HG02884 (cell line): ENCODE data around the gene TTLL3.
"Not testable (repeated sequence)": the region's sequence is repeated elsewhere in the genome, so short reads cannot be mapped to it uniquely, and the experiment has no call there.

Experiments
- ATAC-seq: cut with Tn5 transposase; IDR thresholded peaks from one replicate; pipeline ENCODE4 v1.9.1; 2021; ENCODE audit warnings: mild to moderate bottlenecking, moderate library complexity; ENCODE audit not compliant: unreplicated experiment

Gene TTLL3, protein sequence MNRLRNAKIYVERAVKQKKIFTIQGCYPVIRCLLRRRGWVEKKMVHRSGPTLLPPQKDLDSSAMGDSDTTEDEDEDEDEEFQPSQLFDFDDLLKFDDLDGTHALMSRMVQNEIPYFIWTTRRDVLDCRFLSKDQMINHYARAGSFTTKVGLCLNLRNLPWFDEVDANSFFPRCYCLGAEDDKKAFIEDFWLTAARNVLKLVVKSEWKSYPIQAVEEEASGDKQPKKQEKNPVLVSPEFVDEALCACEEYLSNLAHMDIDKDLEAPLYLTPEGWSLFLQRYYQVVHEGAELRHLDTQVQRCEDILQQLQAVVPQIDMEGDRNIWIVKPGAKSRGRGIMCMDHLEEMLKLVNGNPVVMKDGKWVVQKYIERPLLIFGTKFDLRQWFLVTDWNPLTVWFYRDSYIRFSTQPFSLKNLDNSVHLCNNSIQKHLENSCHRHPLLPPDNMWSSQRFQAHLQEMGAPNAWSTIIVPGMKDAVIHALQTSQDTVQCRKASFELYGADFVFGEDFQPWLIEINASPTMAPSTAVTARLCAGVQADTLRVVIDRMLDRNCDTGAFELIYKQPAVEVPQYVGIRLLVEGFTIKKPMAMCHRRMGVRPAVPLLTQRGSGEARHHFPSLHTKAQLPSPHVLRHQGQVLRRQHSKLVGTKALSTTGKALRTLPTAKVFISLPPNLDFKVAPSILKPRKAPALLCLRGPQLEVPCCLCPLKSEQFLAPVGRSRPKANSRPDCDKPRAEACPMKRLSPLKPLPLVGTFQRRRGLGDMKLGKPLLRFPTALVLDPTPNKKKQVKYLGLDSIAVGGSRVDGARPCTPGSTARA

DNA sequence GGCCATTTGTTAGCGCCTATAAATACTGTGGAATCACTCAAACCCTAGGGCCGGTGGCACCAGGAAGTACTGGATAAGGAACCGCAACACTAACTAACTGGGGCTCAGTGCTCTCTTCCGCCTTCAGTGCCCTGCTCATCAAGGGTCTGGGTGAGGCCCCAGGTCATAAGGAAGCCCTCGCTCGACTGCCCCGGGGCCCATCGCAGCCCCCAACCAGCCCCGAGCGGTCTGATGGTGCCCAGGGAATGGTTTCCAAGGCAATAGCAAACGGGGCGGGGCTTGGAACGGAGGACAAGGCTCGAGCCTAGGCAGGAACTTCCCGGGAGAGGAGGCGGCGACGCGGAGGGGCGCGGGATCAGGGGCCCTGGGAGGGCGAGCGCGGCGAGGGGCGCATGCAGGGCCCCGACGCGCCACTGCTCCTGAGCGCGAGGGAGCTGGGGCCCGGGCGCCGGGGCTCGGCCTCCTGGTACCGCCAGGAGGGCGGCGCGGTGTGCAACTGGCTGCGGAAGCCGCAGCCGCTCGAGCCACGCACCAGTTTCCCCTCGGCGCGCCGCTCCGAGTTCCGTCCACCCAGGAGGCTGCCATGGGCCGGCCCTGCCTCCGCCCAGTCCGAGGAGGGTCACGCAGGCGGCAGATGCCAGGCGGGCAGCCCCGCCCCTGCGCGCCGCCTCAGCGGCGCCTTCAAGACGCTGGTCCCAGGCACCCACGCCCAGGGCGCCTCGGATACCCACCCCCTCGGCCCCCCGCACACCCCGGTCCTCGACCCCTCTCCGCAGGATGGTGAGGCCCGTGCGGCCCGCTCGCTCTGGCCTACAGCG lies at the start of gene TTLL3:
TTLL3 (plus strand) TSS at position 648 of the 818 bp plus-strand sequence. CDS start 400 bp downstream, outside the sequence.
- ATAC-seq, result peak; percentile 35

DNA sequence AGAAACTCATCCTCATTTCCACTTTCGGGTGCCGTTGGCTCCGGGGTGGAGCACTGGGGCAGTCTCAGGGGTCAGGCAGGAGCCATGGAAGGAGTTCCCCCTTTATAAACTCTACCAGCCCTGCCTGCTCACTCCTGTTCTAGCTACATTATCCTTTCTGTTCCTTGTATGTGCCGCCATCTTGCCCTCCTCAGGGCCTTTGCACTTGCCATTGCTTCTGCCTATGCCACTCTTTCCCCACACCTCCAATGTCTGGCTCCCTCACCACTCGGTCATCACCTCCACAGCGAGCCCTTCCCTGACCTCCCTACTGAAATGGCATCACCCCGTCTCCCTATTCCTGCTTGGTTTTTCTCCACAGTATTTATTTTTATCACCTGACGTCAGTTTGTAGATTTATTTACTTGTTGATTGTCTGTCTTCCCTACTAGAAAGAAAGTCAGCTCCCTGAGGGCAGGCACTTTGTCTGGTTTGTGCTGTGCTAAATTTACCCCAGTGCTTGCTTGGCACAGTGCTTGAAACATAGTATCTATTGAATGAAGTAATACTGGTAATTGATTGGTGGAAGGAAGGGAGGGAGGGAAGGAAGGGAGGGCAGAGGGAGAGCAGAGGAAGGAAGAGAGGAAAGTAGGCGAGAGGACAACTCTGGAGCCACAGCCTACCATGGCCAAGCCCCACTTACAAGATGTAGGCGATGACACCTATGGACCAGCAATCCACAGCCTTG lies 49.1 kb upstream of the TTLL3 start:
- ATAC-seq, result no peak

DNA sequence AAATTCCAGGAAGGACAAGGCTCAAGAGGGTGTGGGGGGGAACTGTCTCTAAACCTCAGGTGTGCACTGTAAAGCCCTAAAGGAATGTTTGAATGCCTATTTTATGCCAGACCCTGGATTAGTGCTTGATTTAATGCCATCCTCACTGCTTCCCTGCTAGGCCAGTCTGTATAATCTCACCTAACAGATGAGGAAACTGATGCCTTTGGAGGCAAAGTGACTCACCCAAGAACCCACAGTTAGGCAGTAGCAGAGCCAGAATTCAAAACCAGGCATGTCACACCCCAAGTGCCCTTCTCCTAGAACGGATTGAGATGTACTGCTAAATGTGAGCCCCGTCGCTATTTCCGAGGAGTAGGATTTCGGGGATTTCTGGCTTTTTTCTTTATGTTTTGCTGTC lies 48.1 kb upstream of the TTLL3 start:
- no peak for ATAC-seq

DNA sequence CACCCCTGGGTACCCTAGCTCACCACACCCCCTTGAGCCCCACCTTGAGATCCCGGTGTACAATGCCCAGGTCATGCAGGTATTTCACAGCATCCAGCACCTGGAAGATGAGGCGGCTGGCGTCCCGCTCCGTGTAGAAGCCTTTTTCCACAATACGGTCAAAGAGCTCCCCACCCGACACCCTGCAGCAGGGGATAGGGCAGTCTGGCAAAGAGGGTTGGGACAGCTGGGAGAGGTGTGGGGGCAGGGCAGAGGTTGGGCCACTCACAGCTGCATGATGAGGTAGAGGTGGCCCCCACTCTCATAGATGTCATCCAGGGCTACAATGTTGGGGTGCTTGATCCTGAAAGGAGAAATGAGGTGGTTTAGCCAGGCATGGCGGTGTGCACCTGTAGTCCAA lies 47.2 kb upstream of the TTLL3 start:
- ATAC-seq, result no peak

DNA sequence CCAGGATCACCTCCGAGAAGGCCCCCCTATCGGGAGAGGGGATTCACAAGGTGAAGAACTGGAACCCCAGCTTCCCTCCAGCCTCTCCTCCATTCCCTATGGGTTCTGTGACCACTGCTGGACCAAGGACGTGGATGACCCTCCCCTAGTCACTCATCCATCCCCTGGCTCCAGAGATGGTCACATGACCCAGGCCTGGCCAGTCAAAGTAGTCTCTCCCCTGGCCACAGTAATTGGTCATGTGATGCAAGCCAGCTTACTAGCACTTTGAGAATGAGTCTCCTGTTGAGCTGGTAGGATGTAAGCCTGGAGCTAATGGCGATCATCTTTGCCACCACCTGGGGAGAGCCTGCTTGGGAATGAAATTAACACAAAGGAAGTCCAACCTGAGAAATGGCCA lies 44.2 kb upstream of the TTLL3 start:
- ATAC-seq, result no peak

DNA sequence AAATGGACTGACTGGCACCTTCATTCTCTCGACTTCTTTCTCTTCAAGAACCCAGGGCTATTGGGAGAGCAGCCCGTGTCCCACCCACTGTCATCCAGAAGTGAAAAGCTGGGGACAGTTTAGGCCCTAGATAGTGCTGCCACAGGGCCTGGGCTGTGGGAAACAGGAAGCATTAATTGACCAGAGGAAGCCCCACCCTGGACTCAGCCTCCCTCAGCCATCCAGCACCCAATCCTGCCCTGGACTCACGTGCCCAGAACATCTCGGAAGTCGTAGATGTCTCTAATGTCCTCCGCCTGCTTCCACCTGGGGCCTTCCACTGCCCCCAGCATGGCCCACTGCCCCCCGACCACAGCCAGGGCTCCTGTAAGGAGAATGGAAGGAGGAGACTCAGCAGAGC lies 42.6 kb upstream of the TTLL3 start:
- no peak for ATAC-seq

DNA sequence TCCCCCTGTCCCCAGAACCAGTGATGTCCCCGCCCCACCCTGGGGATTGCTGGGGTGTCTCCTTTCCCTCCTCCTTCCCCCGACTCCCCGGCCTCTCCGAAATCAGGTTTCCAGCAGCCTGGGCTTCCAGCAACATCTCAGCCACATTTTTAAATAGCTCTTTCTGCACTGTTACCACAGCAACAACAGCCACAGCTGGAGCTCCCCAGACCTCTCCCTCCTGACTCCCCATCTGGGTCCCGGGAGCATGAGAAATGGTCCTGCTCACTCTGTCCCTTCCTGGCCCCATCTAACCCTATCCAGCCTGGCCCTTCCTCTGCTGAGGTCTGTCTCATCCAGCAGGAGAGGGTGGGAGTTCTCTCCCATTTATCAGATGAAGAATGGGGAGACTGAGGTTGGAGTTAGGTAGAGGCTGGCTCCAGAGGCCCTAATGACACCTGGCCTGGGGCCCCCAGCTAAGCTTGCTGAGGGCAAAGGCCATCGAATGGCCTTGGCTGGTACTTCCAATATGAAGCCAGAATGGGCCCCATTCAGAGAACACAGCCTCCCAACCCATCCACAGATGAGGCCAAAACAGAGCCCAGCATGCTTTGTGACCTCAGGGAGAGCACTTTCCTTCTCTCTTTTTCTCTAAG lies 41.8 kb upstream of the TTLL3 start:
- no peak for ATAC-seq

DNA sequence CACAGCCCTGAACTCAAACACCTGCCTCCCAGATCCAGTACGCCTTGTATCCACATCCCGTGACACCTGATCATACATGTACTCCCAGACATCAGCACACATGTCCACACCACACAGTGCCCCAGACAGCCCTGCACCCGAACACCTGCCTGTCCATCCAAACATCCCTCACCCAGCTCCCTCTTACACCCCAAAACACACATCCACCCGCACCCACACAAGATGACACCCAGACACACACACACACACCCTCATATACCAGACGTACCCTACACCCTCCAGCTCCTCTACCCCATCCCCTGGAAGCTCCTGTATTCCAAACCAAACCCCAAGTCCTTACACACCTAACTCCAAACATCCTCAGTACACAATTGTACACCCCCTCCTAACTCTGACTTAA lies 41.0 kb upstream of the TTLL3 start:
- no peak for ATAC-seq

DNA sequence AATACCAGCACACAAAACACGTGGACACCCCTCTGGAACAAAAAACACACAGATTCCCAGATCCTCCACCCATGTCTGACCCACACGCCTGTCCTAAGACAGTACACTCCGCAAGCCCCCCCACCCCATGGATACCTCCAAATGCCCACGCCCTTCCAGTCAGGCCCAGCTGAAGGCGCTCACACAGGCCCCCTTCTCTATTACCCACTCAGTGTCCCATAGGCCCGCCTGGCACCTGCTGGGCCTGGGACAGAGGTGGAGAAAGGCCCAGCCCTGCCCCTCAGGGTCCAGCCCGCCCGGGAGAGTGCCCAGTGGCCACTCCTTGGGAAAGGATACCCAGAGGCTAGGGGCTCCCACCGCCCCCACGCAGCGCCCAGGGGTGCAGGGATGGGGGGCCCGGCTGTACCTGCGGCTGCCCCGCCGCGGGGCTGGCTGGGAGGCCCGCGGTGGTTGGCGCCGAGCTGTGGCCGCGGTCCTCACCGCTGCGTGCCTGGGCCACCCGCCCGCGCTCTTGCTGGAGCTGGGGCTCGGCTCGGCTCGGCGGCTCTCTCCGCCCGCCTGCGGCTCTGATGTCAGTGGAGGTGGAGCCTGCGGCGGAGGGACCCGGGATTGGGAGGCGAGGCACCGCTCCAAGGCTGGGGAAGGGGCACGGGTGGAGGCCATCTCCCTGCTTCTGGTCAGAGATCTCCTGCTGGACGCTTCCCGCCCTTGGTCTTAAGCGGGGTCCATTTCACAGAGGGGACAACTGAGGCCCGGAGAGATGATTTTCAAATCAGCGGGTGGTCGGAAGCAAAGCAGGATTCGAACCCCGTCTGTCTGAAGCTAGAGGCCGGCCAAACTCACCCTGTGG lies 40.4 kb upstream of the TTLL3 start, which contains the start of gene CAMK1:
CAMK1 (minus strand) TSS at position 522 of the 850 bp plus-strand sequence. CDS start 2,198 bp downstream, outside the sequence.
- ATAC-seq, result peak; percentile 74

DNA sequence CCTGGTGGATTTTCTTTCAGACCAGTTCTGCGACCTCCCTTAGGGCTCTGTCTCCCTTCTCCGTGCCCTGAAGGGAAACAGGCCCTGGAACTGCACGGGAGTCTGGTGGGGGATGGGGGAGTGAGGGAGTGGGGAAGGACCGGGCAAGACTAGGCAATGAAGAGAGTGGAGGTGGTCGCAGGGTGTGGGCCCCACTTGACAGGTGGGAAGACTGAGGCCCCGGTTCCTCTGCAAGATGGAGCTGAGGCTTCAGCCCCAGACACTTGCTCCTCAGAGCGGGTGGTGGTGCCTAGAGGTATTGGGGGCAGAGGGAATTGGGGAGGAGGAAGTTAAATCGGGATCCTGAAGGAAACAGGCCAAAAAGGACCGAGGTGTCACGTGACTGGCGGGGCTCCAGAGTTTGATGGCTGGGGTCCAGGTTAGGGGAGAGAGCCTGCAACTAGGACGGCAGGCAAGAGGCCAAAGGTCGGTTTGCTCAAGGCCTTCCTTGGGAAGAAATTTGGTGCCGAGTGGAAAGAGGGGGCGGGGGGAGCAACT lies 39.7 kb upstream of the TTLL3 start:
- ATAC-seq, result no peak

DNA sequence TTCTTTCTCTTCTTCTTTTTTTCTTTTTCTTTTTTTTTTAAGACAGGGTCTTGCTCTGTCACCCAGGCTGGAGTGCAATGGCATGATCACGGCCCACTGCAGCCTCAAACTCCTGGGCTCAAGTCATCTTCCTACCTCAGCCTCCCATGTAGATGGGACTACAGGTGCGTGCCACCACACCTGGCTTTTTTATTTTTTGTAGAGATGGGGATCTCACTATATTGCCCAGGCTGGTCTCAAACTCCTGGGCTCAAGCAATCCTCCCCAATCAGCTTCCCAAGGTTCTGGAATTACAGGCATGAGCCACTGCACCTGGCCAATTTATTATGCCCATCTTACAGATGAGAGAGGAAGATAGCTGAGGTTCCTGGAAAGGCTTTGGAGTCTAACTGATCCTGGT lies 39.1 kb upstream of the TTLL3 start:
- ATAC-seq, result not testable (repeated sequence)

DNA sequence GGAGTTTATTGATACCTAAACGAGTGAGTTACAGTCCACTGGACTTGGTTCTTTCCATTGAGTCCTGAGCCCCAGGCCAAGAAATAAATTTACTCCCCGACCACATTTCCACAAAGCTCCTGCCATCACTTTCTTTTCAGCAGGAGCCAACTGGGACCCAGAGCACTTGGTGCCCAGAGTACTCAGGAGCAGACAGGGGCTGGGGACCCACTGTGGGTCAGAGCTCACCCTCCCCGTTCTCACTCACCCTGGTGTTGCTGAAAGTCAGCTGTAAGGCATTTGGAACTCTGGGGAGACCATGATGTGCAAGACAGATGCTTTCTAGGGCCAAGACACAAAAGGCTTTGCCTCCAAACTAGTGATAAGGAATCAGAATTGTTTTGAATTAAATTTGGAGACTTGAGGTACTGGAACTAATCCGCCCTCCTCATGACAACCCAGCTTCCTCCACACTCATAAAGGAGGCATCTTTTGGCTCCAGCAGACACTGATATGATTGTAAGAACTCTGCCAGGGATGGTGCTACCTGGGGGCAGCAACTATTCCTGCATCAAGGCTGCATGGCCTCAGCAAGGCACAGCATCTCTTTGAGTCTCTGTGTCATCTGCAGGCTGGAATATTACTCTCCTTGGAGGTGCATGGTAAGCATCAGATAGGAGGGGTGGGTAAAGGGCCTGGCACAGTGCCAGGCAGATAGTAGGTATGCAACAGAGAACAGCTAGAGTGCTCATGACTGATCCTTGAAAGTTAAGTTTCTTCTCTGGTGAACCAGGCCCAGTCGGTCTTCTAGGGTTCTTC lies 33.0 kb upstream of the TTLL3 start:
- ATAC-seq, result no peak

DNA sequence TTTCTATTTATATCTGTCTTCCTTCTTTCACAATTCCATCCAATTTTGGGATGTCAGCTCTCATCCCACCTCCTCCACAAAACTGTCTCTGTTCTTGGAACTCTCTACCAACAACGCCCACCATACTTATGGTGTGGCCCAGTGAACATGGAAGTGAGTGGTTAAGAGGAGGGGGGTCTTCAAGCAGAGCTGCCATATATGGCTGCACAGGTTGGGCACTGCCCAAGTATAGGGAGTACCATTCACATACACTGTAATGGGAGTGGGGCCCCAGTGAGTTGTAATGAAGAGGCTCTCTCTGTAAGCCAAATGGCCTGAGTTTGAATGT lies 32.4 kb upstream of the TTLL3 start:
- no peak for ATAC-seq

DNA sequence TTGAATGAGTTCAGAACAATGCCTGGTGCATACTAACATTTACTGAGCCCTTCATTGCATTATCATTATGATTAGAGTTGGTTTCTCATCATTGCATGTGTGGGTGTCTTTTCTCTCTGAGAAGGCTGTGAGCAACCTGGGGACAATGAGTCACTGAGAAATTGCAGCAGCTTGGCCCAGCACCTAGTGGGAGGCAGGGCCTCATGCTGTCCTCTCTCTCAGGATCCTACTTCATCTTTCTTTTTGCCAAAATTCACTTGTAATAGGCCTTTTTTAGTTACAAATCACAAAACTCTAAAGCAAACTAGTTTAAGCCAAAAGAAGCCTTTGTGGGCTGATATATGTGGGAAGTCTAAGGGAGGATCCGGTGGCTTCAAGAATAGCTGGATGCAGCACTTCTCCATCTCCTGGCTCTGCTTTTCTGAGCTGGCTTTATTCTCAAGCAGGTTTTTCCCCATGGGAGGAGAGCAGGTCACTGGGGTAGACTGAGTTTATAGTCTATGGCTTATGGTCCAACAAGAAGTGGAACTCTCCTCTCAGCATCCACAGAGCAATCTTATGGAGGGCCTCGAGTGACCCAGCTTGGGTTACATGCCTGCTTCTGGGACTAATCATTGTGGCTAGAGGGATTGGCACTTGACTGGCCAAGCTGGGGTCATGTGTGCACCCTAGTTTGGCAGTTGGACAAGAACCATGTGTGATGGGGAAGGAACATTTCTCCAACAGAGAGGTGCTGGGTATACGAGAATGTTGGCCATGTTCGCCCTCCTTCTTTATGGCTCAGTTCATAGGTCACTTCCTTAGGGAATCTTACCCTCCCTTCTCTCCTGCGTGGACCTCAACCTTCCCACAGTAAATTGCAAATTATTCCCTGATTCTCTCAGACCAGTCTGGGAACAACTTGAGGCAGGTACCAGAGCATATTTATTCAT lies 31.7 kb upstream of the TTLL3 start:
- ATAC-seq, result no peak

DNA sequence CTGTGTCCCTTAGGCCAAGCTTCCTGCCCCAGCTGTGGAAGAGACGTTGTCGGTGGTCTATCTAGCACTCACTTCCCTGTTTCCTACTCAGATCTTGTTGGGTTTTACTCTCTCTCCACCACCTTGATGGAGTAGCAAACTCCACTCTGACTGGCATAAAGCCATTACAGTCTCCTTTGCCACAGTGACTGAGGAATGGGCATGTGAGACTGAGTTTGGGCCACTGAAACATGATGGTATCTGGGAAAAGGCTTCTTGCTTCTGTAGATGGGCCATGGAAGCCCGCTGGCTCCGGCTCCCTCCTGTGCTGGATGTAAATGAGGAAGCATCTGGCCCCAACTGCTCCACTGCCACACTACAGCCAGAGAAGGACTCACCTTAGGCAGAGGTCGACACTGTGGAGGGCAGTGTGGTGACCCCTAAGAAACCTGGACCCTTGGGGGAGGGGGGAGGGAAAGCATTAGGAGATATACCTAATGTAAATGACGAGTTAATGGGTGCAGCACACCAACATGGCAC lies 30.9 kb upstream of the TTLL3 start:
- no peak for ATAC-seq

DNA sequence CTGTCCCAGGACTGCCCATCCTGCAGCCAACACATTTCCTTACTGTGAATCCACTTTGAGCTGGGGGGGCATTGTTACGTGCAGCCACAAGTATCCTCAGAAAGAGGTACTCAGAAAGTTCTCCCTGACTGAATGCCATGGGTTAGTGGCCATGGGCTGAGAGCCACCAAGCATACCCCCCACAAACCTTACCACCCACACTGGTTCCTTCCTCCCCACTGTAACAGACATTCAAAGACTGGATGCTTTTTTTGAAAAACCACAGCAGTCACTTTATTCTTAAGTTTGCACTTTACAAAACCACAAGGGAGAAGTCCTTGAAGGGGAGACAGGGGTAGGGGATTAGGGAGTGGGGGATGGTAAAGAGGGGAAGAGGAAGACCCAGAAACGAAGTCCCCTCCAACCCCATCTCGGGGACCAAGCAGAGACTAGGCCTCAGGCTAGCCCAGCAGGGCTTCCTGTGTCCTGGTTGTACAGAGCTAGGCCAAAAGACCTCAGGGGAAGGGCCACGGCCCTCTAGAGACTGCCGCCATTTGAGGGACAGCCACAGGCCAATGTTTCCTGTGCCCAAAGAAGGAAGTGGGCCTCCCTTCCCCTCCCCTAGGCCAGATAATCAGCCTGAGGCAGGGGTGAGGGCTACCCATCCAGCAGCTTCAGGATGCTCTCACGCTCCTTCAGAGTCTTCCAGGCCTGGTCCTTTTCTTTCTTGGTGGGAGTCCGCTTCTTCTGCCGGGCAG lies 30.2 kb upstream of the TTLL3 start:
- ATAC-seq, result peak; percentile 61
